HG03025 (cell line): Measurements from ENCODE around the gene SLC25A21.

Experiments used
- ATAC-seq: cut with Tn5 transposase; IDR thresholded peaks from one replicate; pipeline ENCODE4 v1.9.1; 2021; ENCODE audit warnings: mild to moderate bottlenecking, moderate library complexity; ENCODE audit not compliant: unreplicated experiment, low FRiP score

Gene SLC25A21

DNA sequence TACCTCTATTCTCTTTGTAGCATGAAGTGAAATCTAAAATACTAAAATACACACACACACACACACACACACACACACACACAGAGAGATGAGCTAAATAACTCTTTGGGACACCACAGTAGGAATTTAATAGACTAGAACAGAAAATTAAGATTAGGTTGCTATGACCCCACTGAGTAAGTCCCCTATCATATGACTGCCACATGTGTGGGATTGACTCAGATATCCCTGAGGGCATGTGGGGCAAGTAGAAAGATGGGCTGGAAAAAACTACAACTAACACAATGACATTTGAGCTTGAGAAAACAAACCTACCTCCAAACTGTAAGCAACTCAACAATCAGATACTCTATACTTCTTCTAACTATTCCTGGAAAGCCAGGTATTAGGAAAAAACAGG, 27.0 kb downstream of the SLC25A21 start:
- no peak for ATAC-seq

DNA sequence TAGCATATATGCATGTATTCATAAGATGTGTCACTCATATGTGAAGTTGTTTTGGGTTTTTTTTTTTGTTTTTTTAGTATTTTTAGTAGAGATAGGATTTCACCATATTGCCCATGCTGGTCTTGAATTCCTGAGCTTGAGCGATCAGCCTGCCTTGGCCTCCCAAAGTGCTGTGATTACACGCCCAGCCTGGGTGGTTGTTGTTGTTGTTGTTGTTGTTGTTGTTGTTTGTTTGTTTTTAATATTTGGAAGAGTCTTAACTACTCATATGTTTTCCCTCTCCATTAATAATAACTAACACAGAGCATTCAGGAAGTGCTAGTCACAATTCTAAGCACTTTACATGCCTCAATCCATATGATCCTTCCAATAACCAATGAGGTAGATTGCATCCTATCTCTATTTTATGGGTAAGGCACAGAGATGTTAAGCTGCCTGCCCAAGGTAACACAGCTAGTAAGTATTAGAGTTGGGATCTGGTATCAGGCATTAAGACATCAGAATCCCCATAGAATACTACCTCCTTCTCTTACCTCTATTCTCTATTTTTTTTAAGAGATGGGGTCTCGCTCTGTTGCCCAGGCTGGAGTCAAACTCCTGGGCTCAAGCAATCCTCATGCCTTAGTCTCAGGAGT, 27.6 kb downstream of the SLC25A21 start:
- ATAC-seq: no peak

GRCh38 chr14:37143475-37143874, 28.9 kb downstream of the SLC25A21 start:
- no peak for ATAC-seq

- ATAC-seq: no peak
These were observed 29.5 kb downstream of the SLC25A21 start for GRCh38 chr14:37142835-37143401.

- no peak for ATAC-seq
These were observed 32.2 kb downstream of the SLC25A21 start for GRCh38 chr14:37140176-37140575.

- ATAC-seq: no peak
These were observed 32.7 kb downstream of the SLC25A21 start for GRCh38 chr14:37139710-37140109.

- ATAC-seq: no peak
These were observed 33.5 kb downstream of the SLC25A21 start for GRCh38 chr14:37138898-37139297.

GRCh38 chr14:37133284-37133913, 39.0 kb downstream of the SLC25A21 start:
- ATAC-seq: no peak

GRCh38 chr14:37131205-37131604, 41.2 kb downstream of the SLC25A21 start:
- no peak for ATAC-seq

GRCh38 chr14:37129047-37129446, 43.4 kb downstream of the SLC25A21 start:
- no peak for ATAC-seq

DNA sequence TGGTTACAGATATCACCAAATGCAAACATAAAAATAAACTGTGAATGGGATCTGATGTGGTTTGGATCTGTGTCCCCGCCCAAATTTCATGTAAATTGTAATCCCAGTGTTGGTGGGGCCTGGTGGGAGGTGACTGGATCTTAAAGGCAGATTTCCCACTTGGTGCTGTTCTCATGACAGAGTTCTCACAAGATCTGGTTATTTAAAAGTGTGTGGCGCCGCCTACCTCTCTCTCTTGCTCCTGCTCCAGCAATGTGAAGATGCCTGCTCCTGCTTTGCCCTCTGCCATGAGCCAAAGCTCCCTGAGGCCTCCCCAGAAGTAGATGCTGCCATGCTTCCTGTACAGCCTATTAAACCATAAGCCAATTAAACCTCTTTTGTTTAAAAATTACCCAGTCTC, 47.8 kb downstream of the SLC25A21 start:
- ATAC-seq: no peak

DNA sequence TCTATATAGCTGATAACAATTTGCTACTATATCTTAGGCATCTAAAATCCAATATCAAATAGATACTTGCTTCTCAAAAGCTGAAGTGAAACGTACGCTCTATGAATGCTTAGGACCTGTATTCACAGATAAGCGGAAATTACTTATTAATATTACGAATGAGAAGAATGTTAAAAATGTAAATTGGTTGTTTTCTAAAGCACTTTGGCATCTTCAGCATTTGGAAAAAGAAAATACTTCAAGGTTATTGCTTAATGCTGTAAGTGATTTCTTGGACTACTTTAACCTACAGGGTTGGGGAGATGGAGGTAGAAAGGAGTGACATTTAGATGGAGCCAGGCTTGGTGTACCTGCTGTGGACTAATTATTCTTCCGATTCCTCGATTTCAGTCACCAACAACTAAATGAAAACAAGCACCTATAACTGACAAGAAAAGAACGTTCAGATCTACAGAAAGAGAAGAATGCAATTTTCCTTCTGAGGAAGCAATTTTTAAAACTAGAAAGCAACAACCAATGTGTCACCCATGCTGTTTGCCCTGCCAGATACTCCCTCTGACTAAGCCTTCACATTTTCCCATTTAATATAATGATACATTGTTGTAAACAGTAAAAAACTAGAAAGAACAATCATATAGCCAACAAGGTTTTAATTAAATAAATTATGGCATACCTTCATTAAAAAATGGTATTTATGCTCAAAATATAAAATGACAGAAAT, 49.3 kb downstream of the SLC25A21 start:
- ATAC-seq: no peak

DNA sequence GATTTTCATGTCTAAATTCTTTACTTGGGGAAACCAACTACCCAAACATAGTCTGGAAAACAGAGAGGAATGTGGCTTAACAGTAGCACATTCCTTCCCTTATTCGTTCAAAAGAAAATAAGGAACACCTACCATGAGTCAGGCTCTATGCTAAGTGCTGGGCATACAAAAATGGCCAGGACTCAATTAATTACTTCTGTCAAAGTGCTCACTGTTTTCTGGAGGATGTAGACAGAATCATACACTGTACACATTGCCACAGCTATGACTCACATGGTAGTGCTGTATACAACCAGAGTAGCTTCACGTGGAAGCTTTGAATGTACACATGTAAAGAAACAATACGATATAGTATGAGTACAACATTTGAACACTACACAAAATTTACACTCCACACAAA, 50.1 kb downstream of the SLC25A21 start:
- ATAC-seq: no peak

DNA sequence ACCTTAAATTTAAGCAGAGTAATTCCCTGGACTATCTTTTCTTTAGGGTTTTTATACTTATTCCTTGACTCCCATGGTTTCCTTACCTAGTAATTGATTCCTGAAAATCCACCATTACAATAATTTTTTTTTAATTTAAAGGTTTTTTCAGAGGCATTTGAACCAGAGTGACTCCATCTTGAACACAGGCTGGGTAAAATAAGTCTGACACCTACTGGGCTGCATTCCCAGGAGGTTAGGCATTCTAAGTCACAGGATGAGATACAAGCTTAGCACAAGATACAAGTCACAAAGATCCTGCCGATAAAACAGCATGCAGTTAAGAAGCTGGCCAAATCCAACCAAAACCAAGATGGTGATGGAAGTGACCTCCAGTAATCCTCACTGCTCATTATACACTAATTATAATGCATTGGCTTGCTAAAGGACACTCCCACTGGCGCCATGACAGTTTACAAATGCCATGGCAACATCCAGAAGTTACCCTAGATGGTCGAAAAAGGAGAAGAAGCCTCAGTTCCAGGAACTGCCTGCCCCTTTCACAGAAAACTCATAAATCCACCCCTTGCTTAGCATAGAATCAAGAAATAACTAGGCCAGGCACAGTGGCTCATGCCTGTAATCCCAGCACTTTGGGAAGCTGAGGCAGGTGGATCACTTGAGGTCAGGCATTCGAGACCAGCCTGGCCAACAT, 53.6 kb downstream of the SLC25A21 start:
- ATAC-seq: no peak

GRCh38 chr14:37116933-37117849, 55.2 kb downstream of the SLC25A21 start:
- no peak for ATAC-seq

- no peak for ATAC-seq
These were observed 57.0 kb downstream of the SLC25A21 start for GRCh38 chr14:37115406-37115805.

DNA sequence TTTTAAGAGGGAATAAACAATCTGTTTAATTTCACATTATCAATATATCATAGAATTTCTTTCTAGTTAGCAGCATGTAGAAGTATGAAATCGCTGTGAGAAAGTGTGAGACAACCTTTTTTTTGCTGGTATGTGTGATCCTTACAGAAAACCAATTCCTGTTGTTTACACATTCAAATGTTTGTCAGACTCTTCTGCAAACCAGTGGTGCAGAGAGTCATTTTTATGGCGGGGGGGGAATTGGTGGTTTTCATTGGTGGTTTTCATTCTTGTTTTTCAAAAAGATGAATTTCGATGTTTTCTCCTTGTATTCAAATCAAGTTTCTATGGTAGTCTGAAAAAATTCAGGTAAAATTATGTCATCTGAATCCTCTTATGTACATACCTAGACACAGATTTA, 57.8 kb downstream of the SLC25A21 start:
- ATAC-seq: no peak

- ATAC-seq: no peak
These were observed 58.4 kb downstream of the SLC25A21 start for GRCh38 chr14:37114002-37114401.

DNA sequence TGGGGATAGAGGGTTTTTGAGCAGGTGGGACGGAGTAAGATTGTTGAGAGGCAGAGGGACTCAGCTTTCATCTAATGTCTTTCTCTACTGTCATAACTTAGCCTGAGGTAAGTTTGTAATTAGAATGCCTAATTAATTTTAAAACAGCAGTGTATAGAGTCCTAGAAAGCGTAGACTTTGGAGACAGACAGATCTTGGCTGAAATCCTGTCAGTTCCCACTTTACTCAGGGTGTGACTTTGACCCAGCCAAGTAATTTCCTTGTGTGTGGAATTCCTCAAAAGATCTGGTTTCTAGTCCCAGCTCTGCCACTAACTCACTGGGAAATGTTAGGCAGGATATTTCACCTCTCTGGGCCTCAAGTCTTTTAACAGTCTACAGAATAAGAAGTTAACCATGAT, 74.3 kb downstream of the SLC25A21 start:
- no peak for ATAC-seq

DNA sequence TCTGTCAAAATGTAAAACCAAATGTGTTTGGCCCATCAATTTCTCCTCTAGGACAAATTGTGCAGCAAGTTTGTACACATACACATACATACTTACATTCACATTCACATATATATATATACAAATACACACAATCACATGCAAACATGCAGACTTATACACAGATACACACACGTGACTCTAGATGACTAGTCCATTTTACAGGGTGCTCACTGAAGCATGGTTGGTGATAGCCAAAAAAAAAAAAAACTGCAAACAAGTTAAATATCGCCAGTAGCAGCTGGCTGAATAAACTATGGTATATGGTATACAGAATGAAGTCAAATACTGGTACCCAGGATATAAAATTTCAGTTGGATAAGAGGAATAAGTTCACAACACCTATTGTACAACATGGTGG, 77.9 kb downstream of the SLC25A21 start:
- ATAC-seq: no peak
